Measurements from ENCODE around the gene TRIM44. TPM values are rescaled to one million over a fixed set of nuclear protein-coding genes. Genes with fewer than 3 reads are reported as not detected.

The TRIM44 gene
- total and polyA plus RNA-seq, 3 donors from 2014 or later = 37.1 to 42.3 (median 41.6) TPM

- 90 to 93% methylated on average over 7 of the region's 7 CpGs for WGBS, 2 donors
- intact Hi-C loops (cut with DNase I; ENCODE audit: low total_unique reads) = no loop called here
- no peak for TF ChIP-seq CTCF (IDR thresholded peaks at IDR 0.05)
- TF ChIP-seq POLR2A (IDR thresholded peaks at IDR 0.05) = no peak
- H3K4me3 ChIP-seq = no peak overlapping the region
- H3K4me1 ChIP-seq = no peaks in the 10 kb centered on the region
- H3K9me3 ChIP-seq = no peaks in the 10 kb centered on the region
- DNase-seq = no peak
- no peak overlapping the region for H3K27ac ChIP-seq
- no peaks in the 10 kb centered on the region for H3K36me3 ChIP-seq (ENCODE audit: low read depth, missing control alignments)
- no peaks in the 10 kb centered on the region for H3K27me3 ChIP-seq
Measured at GRCh38 chr11:35850191-35850590, 187.6 kb downstream of the TRIM44 start.

- intact Hi-C loops (cut with DNase I; ENCODE audit: low total_unique reads) = no loop called here
- no peaks in the 10 kb centered on the region for H3K9me3 ChIP-seq
- H3K4me1 ChIP-seq = no peaks in the 10 kb centered on the region
- H3K4me3 ChIP-seq = no peak overlapping the region
- WGBS, 2 donors = 88 to 99% methylated on average over 3 to 6 of the region's 6 CpGs
- H3K27me3 ChIP-seq = no peaks in the 10 kb centered on the region
- no peak overlapping the region for H3K27ac ChIP-seq
- DNase-seq = no peak
- no peaks in the 10 kb centered on the region for H3K36me3 ChIP-seq (ENCODE audit: low read depth, missing control alignments)
- TF ChIP-seq POLR2A (IDR thresholded peaks at IDR 0.05) = no peak
- TF ChIP-seq CTCF (IDR thresholded peaks at IDR 0.05) = no peak
Measured at GRCh38 chr11:35851342-35851741, 188.8 kb downstream of the TRIM44 start.

DNA sequence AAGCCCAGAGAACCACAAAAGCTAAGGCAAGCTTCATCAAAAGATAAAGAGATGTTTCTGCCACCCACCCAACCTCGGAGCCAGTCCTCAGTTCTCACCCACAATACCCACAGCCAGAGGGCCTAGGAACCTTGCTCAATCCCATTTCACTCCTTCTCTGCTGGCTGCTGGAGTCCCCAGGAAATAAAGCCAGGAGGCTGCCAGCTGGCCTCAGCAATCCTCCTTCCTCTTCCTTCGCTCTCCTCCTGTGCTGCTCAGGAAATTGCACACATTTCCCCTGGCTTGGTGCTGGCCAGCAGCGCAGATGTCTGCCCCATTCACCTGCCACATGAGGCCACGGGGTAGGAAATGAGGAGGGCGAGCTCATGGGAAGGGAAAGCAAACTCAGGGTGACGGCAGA, 189.5 kb downstream of the TRIM44 start:
- H3K4me3 ChIP-seq = no peak overlapping the region
- intact Hi-C loops (cut with DNase I; ENCODE audit: low total_unique reads) = no loop called here
- H3K4me1 ChIP-seq = no peaks in the 10 kb centered on the region
- WGBS, 2 donors = 78 to 86% methylated on average over 2 to 6 of the region's 6 CpGs
- no peaks in the 10 kb centered on the region for H3K9me3 ChIP-seq
- no peak for DNase-seq
- H3K27me3 ChIP-seq = no peaks in the 10 kb centered on the region
- no peak overlapping the region for H3K27ac ChIP-seq
- no peaks in the 10 kb centered on the region for H3K36me3 ChIP-seq (ENCODE audit: low read depth, missing control alignments)
- TF ChIP-seq POLR2A (IDR thresholded peaks at IDR 0.05) (no peak), CTCF (IDR thresholded peaks at IDR 0.05) (no peak)

- Histone ChIP-seq H3K4me1 (no peaks in the 10 kb centered on the region), H3K27me3 (no peaks in the 10 kb centered on the region), H3K36me3 (ENCODE audit: low read depth, missing control alignments) (no peaks in the 10 kb centered on the region), H3K4me3 (no peak overlapping the region), H3K9me3 (no peaks in the 10 kb centered on the region), H3K27ac (no peak overlapping the region)
- DNase-seq = no peak
- no peak for TF ChIP-seq POLR2A (IDR thresholded peaks at IDR 0.05)
- WGBS, 2 donors = 90 to 94% methylated on average over 5 of the region's 5 CpGs
- intact Hi-C loops (cut with DNase I; ENCODE audit: low total_unique reads) = no loop called here
Measured at GRCh38 chr11:35853971-35854370, 191.4 kb downstream of the TRIM44 start.

DNA sequence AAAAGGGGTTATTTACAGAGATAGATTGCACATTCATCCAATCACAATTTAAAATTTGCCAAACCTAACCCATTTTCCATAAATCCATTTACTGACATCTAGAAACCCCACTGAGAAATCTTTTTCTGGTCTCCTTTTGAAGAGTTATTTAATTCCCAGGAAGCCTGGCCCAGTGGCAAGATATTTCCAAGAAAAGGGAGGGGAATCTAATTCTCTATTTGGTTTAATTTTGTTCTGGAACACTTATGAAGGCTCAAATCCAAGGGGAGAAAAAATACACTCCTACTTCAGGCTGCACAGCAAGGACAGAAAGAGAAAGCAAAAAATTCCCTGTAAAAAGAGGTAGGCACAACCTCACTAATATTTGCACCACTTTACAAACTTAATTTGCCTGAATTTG, 193.1 kb downstream of the TRIM44 start:
- Histone ChIP-seq H3K27ac (no peak overlapping the region), H3K36me3 (ENCODE audit: low read depth, missing control alignments) (no peaks in the 10 kb centered on the region), H3K4me3 (no peak overlapping the region), H3K9me3 (no peaks in the 10 kb centered on the region), H3K4me1 (no peaks in the 10 kb centered on the region), H3K27me3 (no peaks in the 10 kb centered on the region)
- DNase-seq = peak; percentile 17
- intact Hi-C loops (cut with DNase I; ENCODE audit: low total_unique reads) = no loop called here
- no peak for TF ChIP-seq CTCF (IDR thresholded peaks at IDR 0.05)
- TF ChIP-seq POLR2A (IDR thresholded peaks at IDR 0.05) = no peak

Measured in testis (tissue), 3 donors.